ENCODE measurements around the gene NDUFA13.

Gene NDUFA13

DNA sequence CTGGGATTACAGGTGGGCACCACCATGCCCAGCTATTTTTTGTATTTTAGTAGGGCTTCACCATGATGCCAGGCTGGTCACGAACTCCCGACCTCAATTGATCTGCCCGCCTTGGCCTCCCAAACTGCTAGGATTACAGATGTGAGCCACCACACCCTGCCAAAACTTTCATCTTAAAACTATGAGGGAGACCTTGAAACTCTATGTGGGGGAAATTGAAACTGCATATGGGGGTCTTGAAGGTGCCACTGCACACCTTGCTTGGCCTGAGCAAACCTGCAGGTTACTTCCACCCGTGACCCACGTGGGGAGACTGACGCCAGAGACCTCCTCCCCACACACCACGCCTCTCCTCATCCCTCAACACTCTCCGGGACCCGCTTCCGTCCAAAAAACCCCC, 37.6 kb downstream of the NDUFA13 start:
- TF ChIP-seq, protein P1, sequence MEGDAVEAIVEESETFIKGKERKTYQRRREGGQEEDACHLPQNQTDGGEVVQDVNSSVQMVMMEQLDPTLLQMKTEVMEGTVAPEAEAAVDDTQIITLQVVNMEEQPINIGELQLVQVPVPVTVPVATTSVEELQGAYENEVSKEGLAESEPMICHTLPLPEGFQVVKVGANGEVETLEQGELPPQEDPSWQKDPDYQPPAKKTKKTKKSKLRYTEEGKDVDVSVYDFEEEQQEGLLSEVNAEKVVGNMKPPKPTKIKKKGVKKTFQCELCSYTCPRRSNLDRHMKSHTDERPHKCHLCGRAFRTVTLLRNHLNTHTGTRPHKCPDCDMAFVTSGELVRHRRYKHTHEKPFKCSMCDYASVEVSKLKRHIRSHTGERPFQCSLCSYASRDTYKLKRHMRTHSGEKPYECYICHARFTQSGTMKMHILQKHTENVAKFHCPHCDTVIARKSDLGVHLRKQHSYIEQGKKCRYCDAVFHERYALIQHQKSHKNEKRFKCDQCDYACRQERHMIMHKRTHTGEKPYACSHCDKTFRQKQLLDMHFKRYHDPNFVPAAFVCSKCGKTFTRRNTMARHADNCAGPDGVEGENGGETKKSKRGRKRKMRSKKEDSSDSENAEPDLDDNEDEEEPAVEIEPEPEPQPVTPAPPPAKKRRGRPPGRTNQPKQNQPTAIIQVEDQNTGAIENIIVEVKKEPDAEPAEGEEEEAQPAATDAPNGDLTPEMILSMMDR (IDR thresholded peaks at IDR 0.05; ENCODE audit: low read depth, low read length): no peak
- no peak overlapping the region for H3K4me3 ChIP-seq (ENCODE audit: low read depth, low read length)

DNA sequence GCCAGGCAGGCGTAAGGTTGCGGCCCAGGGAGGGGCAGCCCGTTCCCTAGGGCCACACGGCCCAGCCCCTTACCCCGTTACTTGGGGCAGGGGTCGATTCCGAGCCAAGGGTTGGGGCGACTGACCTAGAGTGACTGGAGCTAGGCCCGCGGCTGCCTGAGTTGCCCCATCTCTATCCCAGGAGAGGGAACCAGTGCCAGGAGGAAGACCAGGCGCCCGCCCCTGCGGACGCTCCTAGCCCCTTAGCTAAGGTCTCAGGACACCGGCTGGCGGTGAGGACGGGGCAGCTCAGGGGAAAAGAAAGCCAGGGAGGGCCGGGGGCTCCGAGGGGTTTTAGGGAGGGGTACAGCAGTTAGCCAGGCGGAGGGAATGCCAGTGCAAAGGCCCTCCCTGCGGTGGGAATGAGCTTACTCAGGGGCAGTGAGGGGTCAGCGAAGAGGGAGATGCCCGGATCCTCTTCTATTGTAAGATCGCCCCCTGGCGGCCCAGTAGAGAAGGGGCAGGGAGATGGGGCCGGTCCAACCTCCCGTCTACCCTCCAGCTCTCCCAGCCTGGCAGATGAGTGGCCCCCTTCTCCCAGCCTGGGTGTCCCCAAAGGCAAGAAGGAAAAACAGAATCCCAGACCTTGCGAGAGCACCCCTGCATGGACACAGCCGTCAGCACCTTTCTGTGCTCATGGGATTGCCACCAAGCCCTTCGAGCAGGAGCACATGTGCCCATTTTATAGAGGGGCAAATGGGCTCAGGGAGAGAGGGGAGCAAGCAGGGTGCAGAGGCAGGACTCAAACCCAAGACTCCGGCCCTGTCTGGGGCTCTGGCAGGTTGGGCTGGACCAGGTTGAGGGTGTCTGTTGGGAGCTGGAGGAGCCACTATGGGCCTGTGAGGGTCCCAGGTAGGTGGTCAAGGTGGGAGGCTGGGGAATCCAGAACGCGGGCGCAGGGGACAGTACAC, 38.3 kb downstream of the NDUFA13 start:
- TF ChIP-seq, protein P1 (IDR thresholded peaks at IDR 0.05; ENCODE audit: low read depth, low read length): peak; percentile 59
- no peak overlapping the region for H3K4me3 ChIP-seq (ENCODE audit: low read depth, low read length)

DNA sequence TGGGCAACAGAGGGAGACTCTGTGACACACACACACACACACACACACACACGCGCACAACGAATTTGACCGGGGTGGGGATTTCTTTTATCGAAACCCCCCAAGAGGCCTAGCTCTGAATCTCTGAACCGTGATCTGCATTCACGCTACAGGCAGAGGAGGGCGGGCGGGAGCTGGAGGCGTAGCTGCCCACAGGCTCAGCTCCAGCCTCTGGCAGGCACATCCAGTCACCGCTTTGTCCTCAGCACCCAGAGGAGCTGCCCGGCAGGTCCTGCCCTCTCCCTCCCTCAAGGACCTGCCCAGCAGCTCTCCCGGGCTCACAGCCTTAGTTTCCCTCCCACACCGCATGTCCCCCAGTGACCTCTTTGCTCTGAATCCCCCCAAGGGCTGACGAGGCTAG, 42.0 kb downstream of the NDUFA13 start:
- TF ChIP-seq, protein P1 (IDR thresholded peaks at IDR 0.05; ENCODE audit: low read depth, low read length): no peak
- no peak overlapping the region for H3K4me3 ChIP-seq (ENCODE audit: low read depth, low read length)

DNA sequence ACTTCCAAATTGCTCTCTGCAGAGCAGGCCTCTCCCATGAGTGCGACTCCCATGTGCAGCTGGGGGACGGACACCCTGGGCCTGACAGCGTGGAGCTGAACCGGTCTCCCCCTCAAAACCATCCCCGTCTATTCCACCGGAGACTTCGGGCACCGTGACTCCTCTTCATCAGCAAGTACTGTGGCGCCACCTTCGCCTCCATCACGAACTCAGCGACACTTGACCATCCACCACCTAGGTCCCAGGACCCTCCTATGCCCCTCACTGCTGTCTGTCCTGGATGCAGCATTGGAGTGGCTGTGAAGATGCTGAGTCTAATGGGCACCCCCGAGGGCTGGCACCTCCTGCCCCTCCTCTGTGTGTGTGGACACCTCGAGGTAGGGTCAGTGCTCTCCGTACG, 42.6 kb downstream of the NDUFA13 start:
- H3K4me3 ChIP-seq (ENCODE audit: low read depth, low read length): no peak overlapping the region

DNA sequence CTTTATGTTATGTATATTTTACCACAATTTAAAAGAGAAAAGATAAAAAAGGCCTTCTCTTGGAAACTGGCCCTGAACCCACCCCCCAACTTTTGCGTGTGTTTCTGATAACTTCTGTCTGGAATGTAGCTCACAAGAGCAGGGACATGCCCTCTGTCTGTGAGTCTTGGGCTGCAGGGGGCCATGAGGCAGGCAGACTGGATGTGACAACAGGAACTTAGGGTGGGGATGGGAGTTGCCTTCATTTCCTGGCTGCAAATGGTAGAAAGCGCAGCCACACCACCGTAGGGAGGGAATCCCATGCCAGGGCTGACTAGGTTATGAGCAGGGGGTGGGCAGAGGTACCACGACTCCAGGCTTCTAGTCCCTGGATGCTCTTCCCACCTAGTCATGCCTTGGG, 43.9 kb downstream of the NDUFA13 start:
- TF ChIP-seq, protein P1 (IDR thresholded peaks at IDR 0.05; ENCODE audit: low read depth, low read length): no peak
- no peak overlapping the region for H3K4me3 ChIP-seq (ENCODE audit: low read depth, low read length)

More for the DNA sequence above, 42.6 kb downstream of the NDUFA13 start:
- TF ChIP-seq, protein P1 (IDR thresholded peaks at IDR 0.05; ENCODE audit: low read depth, low read length): no peak

DNA sequence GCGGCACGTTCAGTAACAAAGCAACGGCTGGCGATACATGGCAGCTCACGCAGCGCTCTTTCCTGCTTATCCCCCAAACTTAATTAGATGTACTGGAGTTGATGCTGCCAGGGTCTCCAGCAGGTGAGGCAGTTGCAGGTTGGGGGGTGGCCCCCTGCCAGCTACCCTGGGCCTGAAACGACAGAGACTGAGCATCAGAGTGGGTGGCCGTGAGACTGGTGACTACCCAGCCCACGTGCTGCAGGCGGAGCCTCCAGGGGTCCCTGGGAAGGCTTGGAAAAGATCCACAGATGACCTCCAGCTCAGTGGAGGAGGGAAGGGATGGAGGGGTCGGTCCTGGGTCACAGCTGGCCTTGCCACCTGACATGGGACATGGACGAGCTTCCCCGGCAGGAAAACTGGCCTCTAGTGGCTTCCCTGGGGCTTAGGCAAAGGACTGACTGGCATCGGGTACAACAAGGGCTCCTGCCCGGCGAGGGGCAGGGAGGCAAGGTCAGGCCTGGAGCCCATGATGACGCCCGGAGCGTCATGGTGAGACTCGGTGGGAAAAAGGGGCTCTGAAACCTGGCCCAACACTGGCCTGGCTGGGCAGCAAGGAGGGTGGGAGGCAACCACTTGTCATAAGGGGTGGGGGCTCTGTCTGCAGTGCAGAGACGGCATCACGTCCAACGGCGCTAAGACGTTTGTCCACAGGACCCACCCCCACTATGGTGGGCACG, 46.1 kb downstream of the NDUFA13 start:
- H3K4me3 ChIP-seq (ENCODE audit: low read depth, low read length): no peak overlapping the region
- TF ChIP-seq, protein P1 (IDR thresholded peaks at IDR 0.05; ENCODE audit: low read depth, low read length): no peak

Measured in WI38 (cell line).